GM18870 (cell line): Measurements from ENCODE around the gene EFNB1.

Source experiments
- ATAC-seq: cut with Tn5 transposase; IDR thresholded peaks from one replicate; pipeline ENCODE4 v1.9.1; 2021; ENCODE audit warnings: moderate library complexity; ENCODE audit not compliant: unreplicated experiment

Gene EFNB1

DNA sequence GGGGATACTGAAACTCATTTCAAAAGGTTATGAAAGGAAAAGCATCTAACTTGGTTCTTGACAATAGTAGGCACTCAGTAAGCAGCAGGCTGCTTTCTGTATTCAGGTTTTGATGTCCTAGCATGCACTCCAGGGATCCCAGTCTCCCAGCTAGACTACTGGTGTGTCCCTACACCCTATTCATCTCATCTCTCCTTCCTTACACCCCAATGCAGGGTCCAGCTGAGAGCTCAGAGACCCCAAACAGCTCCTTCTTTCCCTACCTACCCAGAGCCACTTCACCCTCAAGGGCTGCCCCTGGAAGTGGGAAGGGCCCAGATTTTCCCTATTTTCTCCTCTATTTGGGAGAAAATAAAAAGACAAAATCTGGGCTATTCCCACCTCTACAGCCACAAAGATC, 1.6 kb upstream of the EFNB1 start:
- ATAC-seq, result no peak

DNA sequence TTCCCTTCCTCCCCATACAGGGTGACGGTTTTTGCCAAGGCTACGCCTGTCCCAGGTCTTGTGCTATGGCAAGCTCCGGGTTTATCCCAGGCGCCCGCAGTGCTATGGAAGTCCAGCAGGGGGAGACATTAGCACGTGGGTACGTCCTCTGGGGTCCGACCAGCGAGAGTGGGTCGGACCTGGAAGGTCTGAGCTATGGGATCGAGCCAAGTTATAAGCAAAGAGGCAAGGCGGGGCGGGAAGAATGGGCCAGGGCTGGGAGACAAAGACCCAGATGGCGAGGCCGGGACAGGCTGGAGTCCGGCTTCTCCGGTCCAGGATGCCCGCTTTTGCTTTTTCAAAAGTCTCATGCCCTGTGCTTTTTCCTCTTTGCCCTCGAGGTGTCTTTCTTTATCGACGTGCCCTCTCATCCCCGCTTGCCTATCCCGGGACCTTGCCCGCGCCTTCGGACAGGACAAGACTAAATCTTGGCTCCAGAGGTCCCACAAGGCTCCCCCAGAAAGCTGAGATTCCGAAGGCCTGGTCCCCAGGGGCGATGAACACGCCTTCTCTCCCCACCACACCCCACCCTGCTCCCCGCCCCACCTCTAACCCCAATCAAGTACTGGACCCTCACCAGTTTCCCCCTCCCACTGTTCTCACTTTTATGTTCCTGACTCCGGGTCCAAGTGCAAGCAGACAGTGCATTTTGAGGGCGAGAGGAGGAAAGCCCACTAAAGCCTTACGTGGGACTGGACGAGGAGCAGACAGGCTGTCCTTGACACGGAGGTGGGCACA, 785 bp upstream of the EFNB1 start:
- ATAC-seq, result no peak

DNA sequence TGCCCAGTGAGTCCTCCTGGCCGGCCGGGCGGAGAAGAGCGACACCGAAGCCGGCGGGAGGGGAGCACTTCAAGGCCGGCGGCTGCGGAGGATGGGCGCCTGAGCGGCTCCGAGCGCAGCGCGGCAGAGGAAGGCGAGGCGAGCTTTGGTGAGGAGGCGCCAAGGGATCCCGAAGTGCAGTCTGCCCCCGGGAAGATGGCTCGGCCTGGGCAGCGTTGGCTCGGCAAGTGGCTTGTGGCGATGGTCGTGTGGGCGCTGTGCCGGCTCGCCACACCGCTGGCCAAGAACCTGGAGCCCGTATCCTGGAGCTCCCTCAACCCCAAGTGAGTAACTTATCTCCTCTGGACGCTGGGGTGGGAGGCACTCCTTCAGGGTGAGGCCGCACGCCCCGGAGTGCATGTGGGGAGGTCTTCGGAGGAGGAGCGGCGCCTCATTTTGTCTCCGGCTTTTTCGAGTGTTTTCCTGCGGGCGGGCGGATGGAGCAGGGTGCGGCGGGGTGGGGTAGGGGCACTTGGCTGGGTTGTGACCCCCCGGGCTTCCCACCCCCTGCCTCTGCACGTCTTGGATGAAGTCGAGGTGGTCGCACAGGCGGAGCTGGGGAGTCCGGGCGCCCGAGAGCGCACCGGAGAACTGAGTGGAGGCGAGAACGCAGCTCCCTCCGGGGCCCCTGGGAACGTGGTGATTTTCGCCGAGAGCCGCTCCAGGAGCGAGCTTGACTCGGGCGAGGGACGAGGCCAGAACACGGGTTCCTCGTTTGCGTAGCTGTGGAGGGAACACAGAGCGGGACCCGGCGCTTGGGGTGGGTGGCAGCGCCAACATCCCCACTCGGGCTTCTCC, 979 bp downstream of the EFNB1 start:
- no peak for ATAC-seq

DNA sequence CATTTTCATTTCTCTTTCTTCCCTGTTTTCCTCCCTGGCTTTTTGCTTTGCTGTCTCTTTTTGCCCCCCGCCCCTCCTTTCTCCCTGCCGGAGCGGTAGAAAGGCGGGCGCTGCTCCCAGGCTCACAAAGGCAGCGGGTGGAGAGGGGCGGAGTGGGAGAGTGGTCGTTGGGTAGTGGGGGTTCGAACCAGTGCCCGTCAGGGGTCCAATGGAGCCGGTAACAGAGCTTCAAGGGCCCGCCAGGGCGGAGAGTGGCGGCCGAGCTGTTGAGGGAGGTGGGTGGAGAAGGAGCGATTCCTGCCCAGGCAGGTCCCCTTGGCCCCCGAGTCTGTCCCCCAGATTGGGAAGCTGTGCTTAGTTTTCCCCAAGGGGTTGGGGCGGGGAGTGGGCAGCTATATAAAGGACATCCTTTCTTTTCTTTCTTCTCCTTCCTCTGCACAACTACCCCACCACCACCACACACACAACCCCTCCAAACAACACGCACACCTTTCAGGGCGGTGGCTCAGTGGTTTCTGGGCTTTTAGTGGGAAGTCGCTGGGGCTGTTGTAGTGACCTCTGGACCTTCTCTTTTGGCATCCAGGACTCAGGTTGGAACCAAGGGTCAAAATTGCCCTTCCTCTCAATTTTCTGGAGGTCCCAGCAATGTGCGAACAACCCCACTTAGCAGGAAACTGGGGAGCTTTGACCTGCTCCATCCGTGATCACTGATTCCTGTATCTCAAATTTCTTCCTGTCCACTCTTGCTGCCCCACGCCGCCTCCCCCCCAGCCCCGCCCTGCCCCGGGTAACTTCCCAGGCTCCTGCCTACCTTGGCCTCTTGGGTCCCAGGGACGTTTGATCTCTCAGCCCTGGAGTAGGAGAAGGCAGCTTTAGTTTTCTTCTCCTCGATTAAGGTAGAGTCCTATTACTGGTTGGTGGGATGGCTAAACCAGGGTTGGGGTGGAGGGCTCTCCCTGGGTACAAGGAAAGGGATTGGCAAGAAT, 1.9 kb downstream of the EFNB1 start:
- ATAC-seq, result no peak

DNA sequence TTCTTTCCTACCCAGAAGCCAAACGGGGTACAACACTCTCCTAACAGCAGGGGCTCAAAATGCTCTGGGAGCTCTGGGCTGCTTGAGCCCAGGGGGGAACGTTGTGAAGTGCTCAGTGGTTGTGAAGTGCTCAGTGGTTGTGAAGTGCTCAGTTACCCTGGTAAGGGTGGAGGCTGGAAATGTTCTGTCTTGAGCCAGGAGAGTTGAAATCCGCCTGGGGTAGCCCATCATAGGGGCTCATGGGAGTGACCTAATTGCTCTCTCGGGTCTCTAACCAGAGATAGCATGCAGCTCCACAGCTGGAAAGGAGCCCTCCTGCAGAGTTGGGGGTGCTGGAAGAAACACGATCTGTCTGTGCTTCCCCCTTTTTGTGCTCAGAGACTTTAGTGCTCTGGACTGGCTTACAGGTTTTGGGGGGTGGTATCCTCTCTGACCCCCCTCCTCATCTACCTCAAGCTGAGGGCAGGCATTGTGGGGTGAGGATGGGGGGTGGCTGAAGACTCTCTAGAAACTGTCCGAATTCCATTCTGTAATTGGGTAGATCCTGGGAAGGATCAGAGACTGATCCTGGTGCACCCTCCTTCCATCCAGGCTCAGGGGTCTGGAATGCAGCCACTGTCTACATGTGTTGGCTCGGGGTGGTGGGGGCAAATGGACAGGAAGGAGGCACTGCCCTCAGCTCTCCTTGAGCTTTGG, 2.7 kb downstream of the EFNB1 start:
- no peak for ATAC-seq

DNA sequence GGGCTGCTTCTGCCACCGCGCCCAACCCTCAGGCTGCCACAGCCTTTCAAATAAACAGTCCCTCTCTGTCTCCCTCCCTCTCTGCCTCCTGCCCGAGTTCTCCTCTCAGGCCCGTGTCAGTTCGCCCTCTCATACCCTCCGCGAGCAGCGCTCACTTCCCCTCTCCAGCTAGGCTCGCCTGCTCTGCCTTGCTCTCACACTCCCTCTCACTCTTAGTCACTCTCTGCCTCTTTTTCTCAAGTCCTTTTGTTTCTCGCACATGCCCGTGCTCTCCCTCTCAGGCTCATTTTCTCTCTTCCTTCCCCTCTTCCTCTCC, 3.2 kb downstream of the EFNB1 start:
- ATAC-seq, result peak; percentile 52

DNA sequence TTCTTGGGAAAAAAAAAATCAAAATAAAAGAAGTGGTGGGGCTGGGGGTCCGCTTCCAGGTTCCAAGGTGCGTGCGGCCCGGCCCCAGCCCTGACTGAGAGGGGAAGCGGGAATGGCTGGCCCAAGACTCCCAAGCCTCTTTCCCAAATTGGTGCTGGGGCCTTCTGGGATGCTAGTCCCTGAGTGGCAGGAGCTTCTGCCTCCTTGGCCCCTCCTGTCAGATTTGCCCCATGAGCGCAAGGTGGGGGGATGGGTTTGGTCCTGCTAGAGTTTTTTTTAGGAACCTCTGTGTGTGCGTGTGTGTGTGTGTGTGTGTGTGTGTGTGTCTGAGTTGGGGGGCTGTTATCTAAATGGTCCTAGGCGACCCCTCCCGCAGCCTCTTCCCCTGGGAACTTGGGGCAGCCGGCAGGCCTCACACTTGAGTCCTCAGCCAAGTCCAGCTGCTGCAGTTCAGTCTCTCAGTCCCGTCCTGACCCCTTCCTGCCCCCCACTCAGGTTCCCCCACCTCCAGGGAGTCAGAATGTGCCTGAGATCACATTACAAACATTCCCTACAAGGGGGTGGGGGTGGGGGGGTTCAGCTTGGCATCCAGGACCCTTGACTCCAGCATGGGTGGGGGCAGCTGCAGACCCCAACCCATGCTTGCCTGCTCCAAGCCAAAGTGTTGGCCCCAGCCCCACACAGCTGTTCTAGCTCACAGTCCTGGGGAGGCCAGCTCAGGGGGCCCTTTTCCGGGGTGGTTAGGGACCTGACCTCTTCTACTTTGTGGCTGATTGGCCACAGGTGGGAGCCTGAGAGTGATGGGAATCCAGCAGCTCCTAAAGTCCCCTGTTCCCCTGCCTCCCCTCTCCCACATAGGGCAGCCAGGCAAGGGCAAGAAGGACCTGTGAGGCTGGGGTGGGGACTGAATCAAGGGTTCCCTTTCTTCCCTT, 4.0 kb downstream of the EFNB1 start:
- ATAC-seq, result no peak

DNA sequence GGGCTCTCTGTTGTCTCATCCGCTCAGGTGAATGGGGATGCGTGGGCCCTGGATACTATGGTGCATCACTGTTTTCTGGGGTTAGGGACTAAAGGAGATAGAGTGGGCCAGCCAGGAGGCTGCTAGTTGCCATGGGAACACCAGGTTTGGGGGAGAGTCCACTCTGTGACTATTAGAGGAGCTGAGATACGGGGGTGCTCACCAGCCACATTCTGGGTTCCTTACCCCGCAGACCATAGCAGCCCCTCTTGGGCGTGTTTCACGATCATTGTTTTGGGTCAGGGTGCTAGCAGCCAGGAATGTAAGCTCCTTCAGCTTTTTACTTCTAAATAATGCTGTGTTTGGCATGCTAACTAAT, 4.6 kb downstream of the EFNB1 start:
- no peak for ATAC-seq

DNA sequence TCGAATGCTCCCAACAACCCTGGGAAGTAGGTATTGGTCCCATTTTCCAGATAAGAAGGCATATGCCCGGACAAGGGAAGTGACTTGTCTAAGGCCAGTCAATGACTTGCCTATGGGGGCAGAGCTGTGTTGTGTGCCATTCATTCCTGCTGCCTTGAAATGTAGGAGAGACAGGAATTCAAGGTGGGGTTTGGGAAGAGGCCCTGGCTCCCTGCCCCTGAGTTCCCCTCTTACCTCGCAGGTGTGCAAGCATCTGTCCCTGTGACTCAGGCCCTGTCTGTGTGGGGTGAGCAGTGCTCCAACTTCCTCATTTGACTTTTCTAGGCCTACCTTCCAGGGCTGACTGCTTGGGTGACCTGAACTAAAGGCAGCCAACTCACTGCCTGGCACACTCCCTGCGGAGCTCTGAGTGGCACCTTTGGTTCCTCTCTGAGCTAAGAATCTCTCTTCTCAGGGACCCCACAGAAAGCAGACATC, 5.1 kb downstream of the EFNB1 start:
- no peak for ATAC-seq

DNA sequence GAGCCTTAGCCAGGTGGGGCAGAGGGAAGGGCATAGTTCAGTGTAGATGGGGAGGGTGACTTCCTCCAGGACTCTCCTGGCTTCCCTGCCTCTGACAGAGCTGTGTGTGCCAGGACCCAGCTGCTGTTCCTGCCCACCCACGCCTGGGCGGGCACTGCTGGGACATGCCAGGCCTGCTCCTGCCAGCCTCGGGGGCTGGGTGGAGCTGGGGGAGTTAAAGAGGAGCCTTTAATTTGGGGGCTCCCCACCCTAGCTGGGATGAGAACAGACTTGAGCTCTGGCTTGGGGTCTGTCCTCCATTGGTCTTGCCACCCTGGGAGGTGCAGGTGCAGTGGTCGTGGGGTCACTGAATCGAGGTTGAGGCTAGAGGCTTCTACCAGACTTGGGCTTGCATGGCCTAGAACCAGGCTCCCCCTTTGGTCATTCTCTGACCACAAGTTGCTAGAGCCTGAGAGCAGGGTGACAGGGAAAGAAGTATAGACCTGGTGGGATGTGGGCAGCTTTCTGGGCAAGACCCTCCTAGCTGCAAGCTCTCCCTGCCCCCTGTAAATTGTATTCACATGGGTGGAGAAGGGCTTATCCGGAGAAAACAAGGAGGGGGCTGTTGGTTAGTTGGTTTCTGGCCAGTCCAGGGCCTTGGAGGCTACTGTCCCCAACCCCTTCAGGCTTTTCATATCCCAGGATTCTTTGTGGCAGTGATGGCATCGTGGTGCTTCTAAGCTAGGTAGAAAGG, 5.7 kb downstream of the EFNB1 start:
- no peak for ATAC-seq

DNA sequence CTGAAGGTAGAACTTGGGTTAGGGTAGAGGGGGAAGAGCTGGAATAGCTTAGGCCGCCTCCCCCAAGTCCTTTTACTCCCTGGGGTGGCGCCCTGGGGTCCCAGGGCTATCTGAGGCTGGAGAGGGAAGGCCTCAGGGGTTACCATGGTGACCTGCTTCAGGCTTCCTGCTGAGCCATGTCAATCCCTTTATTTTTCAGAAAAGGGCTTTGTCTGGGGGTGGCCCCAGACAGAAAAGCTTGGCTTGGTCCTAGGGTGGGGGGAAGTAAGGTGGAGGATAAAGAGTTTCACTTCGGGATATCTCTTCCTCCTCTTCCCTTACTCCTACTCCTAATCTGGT, 6.3 kb downstream of the EFNB1 start:
- no peak for ATAC-seq

DNA sequence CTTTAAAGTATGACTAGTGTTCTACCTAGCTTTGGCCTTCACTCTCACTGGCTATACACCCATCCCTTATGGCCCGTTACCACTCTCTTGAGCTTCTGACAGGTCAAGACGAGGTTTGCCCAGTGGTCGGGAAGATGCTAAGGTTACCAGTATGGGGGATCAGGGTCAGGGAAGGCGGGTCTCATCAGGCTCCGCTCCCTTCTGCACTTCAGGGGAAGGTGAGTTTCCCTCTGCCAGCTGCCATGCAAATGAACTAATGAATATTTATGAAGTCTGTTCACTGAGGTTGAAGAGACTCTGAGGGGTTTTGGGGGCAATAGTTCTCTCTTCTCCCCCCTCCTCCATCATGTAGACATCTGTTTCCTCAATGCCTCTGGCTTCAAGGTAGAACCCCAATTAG, 6.6 kb downstream of the EFNB1 start:
- ATAC-seq, result no peak

DNA sequence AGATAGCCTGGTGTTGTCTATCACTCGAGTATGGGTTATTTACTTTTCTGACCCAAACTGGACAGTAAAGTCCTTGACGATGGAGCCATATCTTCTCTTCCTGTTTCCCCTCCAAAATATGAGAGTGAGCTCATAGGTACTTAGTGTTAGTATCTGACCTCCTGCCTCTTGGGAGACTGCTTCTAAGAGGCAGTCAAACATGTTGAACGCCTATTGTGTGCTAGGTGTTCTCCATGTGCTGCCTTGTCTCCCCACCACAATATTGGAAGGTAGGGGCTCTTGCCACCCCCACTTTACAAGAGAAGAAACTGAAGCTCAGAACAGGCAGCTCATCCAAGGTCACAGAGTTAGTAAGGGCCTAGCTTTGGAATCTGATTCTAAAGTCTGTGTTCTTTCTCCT, 8.3 kb downstream of the EFNB1 start:
- no peak for ATAC-seq

DNA sequence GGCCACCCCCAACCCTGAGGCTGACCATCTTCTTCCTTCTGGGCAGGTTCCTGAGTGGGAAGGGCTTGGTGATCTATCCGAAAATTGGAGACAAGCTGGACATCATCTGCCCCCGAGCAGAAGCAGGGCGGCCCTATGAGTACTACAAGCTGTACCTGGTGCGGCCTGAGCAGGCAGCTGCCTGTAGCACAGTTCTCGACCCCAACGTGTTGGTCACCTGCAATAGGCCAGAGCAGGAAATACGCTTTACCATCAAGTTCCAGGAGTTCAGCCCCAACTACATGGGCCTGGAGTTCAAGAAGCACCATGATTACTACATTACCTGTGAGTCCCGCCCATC, 9.7 kb downstream of the EFNB1 start:
- ATAC-seq, result no peak

DNA sequence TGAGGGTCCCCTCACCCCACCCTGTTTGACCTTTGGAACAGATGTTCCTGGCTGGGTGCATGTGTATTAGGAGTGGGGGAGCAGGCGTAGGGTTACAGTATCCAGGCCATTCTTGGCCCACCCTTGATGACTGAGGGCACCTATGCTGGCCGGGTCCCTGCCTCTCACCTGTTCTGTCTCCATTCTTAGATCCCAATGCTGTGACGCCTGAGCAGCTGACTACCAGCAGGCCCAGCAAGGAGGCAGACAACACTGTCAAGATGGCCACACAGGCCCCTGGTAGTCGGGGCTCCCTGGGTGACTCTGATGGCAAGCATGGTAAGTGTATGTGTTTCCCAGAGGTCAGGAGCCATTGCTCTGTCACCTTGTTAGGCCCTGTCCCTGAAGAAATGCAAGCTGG, 10.9 kb downstream of the EFNB1 start:
- no peak for ATAC-seq

DNA sequence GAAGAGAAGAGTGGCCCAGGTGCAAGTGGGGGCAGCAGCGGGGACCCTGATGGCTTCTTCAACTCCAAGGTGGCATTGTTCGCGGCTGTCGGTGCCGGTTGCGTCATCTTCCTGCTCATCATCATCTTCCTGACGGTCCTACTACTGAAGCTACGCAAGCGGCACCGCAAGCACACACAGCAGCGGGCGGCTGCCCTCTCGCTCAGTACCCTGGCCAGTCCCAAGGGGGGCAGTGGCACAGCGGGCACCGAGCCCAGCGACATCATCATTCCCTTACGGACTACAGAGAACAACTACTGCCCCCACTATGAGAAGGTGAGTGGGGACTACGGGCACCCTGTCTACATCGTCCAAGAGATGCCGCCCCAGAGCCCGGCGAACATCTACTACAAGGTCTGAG, 11.4 kb downstream of the EFNB1 start:
- no peak for ATAC-seq

DNA sequence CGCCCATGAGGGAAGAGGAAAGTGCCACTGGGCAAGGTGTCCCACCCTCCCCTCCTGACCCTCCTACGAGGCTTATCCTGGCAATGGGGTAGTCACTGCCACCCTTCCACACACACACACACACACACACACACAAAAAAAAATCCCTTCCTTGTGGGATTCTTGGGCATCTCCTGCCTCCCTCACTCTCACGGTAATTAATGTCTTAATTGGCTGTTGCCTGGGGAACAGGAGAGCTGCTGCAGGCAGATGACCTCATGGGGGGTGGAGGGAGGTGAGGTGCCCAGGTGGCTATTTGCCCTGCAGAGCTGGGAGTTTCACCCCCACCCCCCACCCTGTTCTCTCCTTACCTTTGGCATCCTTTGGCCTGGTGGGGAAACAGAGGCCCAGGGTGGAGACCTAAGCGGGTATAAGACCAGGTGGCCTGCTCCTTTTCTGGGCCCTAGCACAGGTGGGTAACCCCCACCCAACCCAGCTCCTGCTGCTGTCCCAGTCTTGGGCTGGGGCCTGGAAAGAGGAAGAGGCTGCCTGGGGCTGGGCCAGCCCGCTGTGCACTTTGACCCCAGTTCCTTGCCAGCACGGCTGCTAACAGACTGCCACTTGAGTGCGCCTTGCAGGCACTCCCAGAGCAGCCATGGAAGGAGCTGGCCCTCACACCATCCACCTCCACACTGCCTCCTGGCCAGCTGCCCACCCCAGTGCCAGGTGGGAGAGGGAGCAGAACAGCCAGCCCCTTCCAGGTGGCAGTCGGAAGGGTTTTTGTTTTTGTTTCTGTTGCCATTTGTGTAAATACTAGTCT, 12.6 kb downstream of the EFNB1 start:
- ATAC-seq, result no peak

DNA sequence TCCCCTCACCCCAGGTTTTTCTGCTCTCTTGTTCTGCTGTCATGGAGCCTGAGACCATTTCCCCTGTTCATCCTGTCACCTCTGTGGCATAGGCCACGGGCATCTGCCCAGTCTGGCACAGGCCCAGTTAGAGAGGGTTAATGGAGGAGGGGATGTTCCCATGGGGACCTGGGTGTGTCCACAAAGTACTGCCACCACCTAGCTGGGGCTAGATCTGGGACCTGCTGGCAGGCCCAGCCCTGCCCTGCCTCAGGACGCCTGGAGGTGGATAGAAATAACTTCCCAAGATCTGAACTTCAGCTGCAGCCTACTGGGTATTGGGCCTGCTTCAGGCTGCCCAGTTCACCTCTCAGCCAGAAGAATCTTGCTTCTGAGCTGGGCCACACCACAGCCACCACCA, 13.5 kb downstream of the EFNB1 start:
- no peak for ATAC-seq
